PFSK-1 (cell line): ENCODE measurements around the gene MAML2.

Source experiments
- FOXP2 ChIP-seq: optimal IDR thresholded peaks from 2 replicates; pipeline ENCODE3; 2011; ENCODE audit warnings: borderline replicate concordance, control low read depth, inconsistent platforms; ENCODE audit not compliant: insufficient read depth; ENCODE audit errors: extremely low read length, extremely low read depth
- POLR2AphosphoS5 ChIP-seq: IDR thresholded peaks from 2 replicates; pipeline ENCODE4 v1.6.1; 2012; ENCODE audit warnings: low read depth, mild to moderate bottlenecking, control low read depth, low read length, moderate library complexity
- REST ChIP-seq, 2 experiments: IDR thresholded peaks; 2 replicates each; pipeline versions ENCODE4 v1.6.1 to v1.8.0; 2011 to 2012; ENCODE audit warnings: low read depth in 2 of 2, low read length in 2 of 2, control low read depth in 1 of 2, inconsistent platforms in 1 of 2, mild to moderate bottlenecking in 1 of 2, moderate library complexity in 1 of 2; ENCODE audit not compliant: insufficient read depth in 1 of 2
- SIN3A ChIP-seq: IDR thresholded peaks from 2 replicates; pipeline ENCODE4 v1.6.1; 2012; ENCODE audit warnings: mild to moderate bottlenecking, low read length, moderate library complexity, borderline replicate concordance; ENCODE audit not compliant: insufficient read depth
- TAF1 ChIP-seq: IDR thresholded peaks from 2 replicates; pipeline ENCODE4 v1.6.1; 2012; ENCODE audit warnings: low read length, control low read depth, borderline replicate concordance; ENCODE audit not compliant: insufficient read depth

GRCh38 chr11:96275801-96276594 lies 67.0 kb downstream of the MAML2 start:
- no peak for TF ChIP-seq SIN3A
- TF ChIP-seq POLR2AphosphoS5, result no peak
- no peak for TF ChIP-seq REST (IDR thresholded peaks at IDR 0.05; ENCODE audit: insufficient read depth in 1 of 2, low read depth in 2 of 2, low read length in 2 of 2)
- no peak for TF ChIP-seq TAF1
- no peak for TF ChIP-seq FOXP2
